GM20000 (cell line): Measurements from ENCODE around the gene IRF4.

Source experiments
- DNase-seq: peaks from one replicate; pipeline ENCODE4 v3.0.0; 2012; ENCODE audit warnings: low spot score
- TF ChIP-seq, protein P1 (sequence below): IDR thresholded peaks from 2 replicates; pipeline ENCODE4 v1.5.1; 2012; ENCODE audit warnings: mild to moderate bottlenecking, control low read depth; ENCODE audit errors: extremely low read depth, missing control alignments

The IRF4 gene

GRCh38 chr6:435441-436307 lies 44.1 kb downstream of the IRF4 start:
- TF ChIP-seq, protein P1, sequence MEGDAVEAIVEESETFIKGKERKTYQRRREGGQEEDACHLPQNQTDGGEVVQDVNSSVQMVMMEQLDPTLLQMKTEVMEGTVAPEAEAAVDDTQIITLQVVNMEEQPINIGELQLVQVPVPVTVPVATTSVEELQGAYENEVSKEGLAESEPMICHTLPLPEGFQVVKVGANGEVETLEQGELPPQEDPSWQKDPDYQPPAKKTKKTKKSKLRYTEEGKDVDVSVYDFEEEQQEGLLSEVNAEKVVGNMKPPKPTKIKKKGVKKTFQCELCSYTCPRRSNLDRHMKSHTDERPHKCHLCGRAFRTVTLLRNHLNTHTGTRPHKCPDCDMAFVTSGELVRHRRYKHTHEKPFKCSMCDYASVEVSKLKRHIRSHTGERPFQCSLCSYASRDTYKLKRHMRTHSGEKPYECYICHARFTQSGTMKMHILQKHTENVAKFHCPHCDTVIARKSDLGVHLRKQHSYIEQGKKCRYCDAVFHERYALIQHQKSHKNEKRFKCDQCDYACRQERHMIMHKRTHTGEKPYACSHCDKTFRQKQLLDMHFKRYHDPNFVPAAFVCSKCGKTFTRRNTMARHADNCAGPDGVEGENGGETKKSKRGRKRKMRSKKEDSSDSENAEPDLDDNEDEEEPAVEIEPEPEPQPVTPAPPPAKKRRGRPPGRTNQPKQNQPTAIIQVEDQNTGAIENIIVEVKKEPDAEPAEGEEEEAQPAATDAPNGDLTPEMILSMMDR, result no peak
- no peak for DNase-seq

GRCh38 chr6:436308-437036 lies 44.9 kb downstream of the IRF4 start:
- DNase-seq, result no peak
- TF ChIP-seq, protein P1, result no peak

- no peak for DNase-seq
- TF ChIP-seq, protein P1, result no peak
Observed at GRCh38 chr6:437037-437392, 45.5 kb downstream of the IRF4 start.

DNA sequence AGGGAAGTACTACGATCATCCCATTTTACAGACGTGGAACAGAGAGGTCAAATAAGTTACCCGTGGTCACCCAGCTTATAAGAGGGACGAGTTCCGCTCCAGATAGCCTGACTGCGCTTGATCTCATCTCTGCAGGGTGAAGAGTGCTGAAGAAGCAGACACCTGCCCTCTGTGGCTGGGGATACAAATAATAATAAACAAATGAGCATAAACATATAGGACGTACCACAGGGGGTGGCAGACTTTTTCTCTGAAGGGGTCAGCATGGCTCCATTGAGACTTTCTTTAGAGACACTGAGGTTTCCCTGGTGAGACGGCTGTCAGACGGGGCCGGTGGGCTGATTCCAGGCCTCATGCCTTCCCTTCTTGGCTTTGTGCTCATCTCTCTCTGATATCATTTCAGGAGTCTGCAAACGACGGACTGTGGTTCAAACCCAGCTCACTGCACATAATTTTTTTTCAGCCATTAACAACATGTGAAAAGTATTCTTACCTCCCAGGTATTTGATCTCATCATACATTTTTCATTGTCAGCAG lies 47.1 kb downstream of the IRF4 start:
- DNase-seq, result no peak
- TF ChIP-seq, protein P1, result no peak

DNA sequence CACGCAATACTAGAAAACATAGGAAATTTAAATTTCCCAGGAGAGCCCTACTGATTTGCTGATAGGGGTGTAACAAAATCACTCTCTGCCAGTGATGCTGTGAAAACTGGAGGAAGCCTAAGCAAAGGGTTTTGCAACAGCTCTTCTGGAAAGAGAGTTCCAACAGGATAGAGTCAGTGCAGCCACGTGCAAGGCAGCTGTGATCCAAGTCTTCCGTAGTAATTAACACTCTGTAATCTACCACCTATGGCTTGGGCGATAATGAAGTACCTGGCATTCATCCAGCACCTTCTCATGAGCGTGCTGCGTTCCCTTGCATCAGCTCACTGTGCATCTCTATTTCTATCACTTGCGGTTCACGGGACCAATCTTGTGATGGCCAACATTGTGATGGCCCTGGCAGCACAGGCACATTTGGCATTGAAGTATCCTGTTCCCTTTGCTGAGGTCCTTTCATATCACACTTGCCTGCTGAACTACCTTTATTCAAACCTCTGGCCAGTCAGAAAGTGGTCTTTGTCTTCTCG lies 48.2 kb downstream of the IRF4 start:
- TF ChIP-seq, protein P1, result no peak
- no peak for DNase-seq

DNA sequence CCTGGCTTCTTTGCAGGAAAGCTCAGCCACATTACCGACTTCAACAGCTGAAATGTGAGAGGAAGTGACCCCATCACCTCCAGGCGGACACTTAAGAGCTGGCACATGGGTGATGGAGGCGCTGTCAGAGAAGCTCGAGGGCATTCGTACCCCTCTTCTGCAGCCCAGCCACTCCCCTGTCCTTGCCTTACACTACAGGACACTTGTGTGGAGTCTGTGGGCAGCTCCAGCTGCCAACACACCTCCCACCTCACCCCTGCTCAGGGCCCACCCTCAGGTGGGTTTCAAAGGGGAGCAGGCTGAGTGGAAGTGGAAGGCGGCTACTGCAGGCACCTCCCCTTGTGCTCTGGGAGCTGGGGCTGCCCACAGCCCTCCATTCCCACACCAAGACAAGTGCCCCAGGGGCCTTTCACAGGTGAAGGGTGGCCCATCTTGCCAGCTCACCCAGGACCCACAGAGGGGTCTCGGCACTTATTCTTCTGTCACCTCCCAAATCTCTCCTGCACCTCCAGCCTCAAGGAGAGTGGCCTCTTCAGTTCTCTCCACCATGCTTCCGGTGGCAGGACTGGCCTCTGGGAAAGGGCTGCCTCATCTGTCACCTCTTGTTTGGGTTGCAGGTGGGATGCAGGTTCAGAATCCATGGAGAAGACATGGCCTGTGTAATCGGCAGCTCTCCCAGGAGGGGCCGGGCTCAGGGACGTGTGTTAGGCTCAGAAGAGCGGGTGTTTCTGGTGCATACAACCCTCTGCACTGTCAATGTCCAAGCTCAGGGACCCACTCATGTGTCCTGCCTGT lies 49.8 kb downstream of the IRF4 start:
- TF ChIP-seq, protein P1, result no peak
- DNase-seq, result no peak
